HEK293T (cell line): ENCODE measurements around the gene NECTIN3.

ENCODE experiments used
- ARNT ChIP-seq: fragments of 450-650 bp; IDR thresholded peaks from 2 replicates; pipeline ENCODE4 v1.6.1; 2017; ENCODE audit warnings: mild to moderate bottlenecking
- BHLHE40 ChIP-seq: fragments of 450-650 bp; IDR thresholded peaks from 2 replicates; pipeline ENCODE4 v1.6.1; 2016; ENCODE audit warnings: mild to moderate bottlenecking, moderate library complexity, borderline replicate concordance
- CTBP1 ChIP-seq: fragments of 450-650 bp; IDR thresholded peaks from 2 replicates; pipeline ENCODE4 v1.6.1; 2016; ENCODE audit warnings: borderline replicate concordance
- ELF4 ChIP-seq: fragments of 450-650 bp; IDR thresholded peaks from 2 replicates; pipeline ENCODE4 v1.6.1; 2017; ENCODE audit warnings: antibody characterized with exemption
- FOXA1 ChIP-seq: fragments of 450-650 bp; IDR thresholded peaks from 2 replicates; pipeline ENCODE4 v1.6.1; 2016; ENCODE audit warnings: mild to moderate bottlenecking
- FOXM1 ChIP-seq: fragments of 450-650 bp; IDR thresholded peaks from 2 replicates; pipeline ENCODE4 v1.6.1; 2017; ENCODE audit warnings: mild to moderate bottlenecking, borderline replicate concordance
- LEF1 ChIP-seq: fragments of 450-650 bp; IDR thresholded peaks from 2 replicates; pipeline ENCODE4 v1.6.1; 2017; ENCODE audit warnings: mild to moderate bottlenecking, borderline replicate concordance
- NFRKB ChIP-seq: fragments of 450-650 bp; IDR thresholded peaks from 2 replicates; pipeline ENCODE4 v1.6.1; 2016; ENCODE audit warnings: mild to moderate bottlenecking, moderate library complexity
- SP1 ChIP-seq: fragments of 450-650 bp; IDR thresholded peaks from 2 replicates; pipeline ENCODE4 v1.6.1; 2017
- SUZ12 ChIP-seq: fragments of 450-650 bp; IDR thresholded peaks from 2 replicates; pipeline ENCODE4 v1.6.1; 2016; ENCODE audit warnings: mild to moderate bottlenecking
- ZNF384 ChIP-seq: fragments of 450-650 bp; IDR thresholded peaks from 2 replicates; pipeline ENCODE4 v1.6.1; 2016

DNA sequence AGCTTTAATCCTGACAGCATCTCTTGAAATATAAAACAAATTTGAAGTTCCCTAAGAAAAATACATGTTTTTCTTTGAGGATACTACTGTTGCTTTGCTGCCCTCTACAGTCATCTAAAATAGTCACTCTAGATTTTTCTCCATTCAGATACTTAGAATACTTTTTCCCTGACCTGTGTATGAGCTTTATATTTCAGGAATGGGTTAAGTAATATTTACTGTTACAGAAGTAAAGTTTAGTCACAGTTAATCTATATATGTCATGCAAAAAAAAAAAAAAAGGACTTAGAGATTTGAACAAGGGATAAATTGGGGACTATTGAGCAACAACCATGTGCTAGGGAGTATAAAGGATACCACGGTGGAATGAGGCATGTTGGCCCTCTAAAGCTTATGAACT lies 8.8 kb downstream of the NECTIN3 start:
- no peak for TF ChIP-seq SUZ12
- no peak for TF ChIP-seq BHLHE40
- no peak for TF ChIP-seq ELF4
- TF ChIP-seq ARNT: no peak
- TF ChIP-seq CTBP1: no peak
- no peak for TF ChIP-seq FOXM1
- TF ChIP-seq SP1: no peak
- no peak for TF ChIP-seq NFRKB
- no peak for TF ChIP-seq ZNF384
- no peak for TF ChIP-seq LEF1
- TF ChIP-seq FOXA1: no peak
